GM12891 (cell line): ENCODE data around the gene OSBP2.

Experiments
- DNase-seq: peaks from one replicate; pipeline ENCODE4 v3.0.0; 2011; ENCODE audit warnings: low spot score; ENCODE audit not compliant: insufficient read length
- FAIRE-seq: peaks from 2 replicates; lab custom pipeline; 2011; peaks lifted over from hg19 to GRCh38; lab: Jason Lieb, UNC
- PAX5 ChIP-seq: IDR thresholded peaks from 2 replicates; pipeline ENCODE4 v1.6.1; 2011; ENCODE audit warnings: low read length, moderate library complexity, mild to moderate bottlenecking; ENCODE audit not compliant: insufficient read depth, severe bottlenecking
- POLR2A ChIP-seq: IDR thresholded peaks from 2 replicates; pipeline ENCODE4 v1.6.1; 2011; ENCODE audit warnings: low read depth, low read length, control low read depth
- POLR2AphosphoS5 ChIP-seq: IDR thresholded peaks from 2 replicates; pipeline ENCODE4 v1.6.1; 2011; ENCODE audit warnings: low read depth, low read length, control low read depth
- POU2F2 ChIP-seq: IDR thresholded peaks from 2 replicates; pipeline ENCODE4 v1.6.1; 2011; ENCODE audit warnings: low read depth, mild to moderate bottlenecking, control low read depth, low read length, moderate library complexity
- SPI1 ChIP-seq: IDR thresholded peaks from 2 replicates; pipeline ENCODE4 v1.6.1; 2011; ENCODE audit warnings: low read depth, low read length, control low read depth
- TAF1 ChIP-seq: IDR thresholded peaks from 2 replicates; pipeline ENCODE4 v1.6.1; 2011; ENCODE audit warnings: low read depth, low read length, control low read depth

Gene OSBP2

GRCh38 chr22:30778261-30778660 lies 83.6 kb downstream of the OSBP2 start:
- TF ChIP-seq POLR2A (no peak), TAF1 (no peak), SPI1 (no peak), PAX5 (no peak), POLR2AphosphoS5 (no peak), POU2F2 (no peak)
- FAIRE-seq (no peak), DNase-seq (no peak)

DNA sequence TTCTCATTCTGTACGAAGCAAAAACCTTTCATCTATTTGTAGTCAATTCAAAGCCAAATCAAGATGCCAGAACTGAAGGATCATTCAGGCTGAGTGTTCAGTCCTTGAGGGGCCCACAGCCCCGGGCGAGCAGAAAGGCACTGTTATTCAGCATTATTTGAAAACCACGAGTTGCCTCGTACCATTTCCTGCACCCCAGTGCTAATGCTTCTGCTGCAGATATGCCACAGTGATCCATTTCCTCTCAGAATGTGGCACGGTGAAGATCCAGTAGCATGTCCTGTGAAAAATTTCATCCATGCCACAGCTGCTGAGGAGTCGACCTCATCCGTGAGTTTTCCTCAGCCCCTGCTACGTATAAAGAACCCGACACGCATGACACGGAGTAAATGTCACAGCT lies 85.4 kb downstream of the OSBP2 start:
- TF ChIP-seq POU2F2, result no peak
- FAIRE-seq (no peak), DNase-seq (no peak)

GRCh38 chr22:30781271-30781875 lies 86.7 kb downstream of the OSBP2 start:
- FAIRE-seq, result no peak
- DNase-seq, result no peak
- TF ChIP-seq TAF1 (no peak), PAX5 (no peak), POU2F2 (no peak), POLR2A (no peak), SPI1 (no peak), POLR2AphosphoS5 (no peak)

DNA sequence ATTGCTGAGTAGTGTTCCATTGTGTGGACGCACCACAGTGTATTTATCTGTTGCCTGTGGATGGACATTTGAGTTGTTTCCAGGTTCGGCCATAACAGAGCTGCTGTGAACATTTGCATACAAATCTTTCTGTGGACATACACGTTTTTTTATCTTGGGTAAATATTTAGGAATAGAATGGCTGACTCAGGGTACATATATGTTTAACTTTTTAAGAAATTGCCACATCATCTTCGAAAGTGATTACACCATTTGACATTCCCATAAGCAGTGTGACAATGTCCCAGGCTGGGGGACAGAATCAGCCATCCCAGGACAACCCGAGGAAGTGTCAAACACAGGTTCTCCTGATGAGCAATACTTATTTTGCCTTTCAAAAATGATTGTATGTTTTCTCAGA lies 87.9 kb downstream of the OSBP2 start:
- DNase-seq (no peak), FAIRE-seq (no peak)
- no peak for TF ChIP-seq POLR2AphosphoS5
- TF ChIP-seq TAF1, result no peak
- no peak for TF ChIP-seq PAX5
- no peak for TF ChIP-seq POU2F2
- TF ChIP-seq SPI1, result no peak
- no peak for TF ChIP-seq POLR2A

GRCh38 chr22:30783021-30783420 lies 88.3 kb downstream of the OSBP2 start:
- FAIRE-seq (no peak), DNase-seq (no peak)
- TF ChIP-seq POLR2A (no peak), POU2F2 (no peak), SPI1 (no peak), POLR2AphosphoS5 (no peak), PAX5 (no peak), TAF1 (no peak)

- DNase-seq (no peak), FAIRE-seq (no peak)
- TF ChIP-seq POLR2A (no peak), TAF1 (no peak), POU2F2 (no peak), SPI1 (no peak), POLR2AphosphoS5 (no peak), PAX5 (no peak)
Observed at GRCh38 chr22:30785527-30785926, 90.9 kb downstream of the OSBP2 start.

DNA sequence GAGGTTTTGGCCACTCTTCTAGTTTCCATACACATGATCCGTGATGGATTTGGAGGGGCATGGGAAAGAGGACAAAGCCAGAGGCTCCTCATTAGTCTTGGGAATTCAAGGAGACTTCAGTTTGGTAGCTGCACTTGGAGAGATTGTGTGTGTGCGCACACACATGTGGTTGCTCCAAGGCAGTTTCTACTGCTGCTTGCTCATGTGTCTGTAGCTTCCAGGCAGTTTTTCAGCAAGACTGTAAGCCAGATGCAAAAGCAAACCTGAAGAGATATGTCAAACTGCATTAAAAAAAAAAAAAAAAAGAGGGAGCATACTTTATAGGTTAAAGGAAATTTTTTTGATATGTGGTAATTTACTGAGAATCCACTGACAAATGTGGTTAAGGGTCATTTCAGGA lies 95.7 kb downstream of the OSBP2 start:
- TF ChIP-seq POU2F2 (no peak), SPI1 (no peak), PAX5 (no peak), POLR2AphosphoS5 (no peak), POLR2A (no peak), TAF1 (no peak)
- DNase-seq, result no peak
- FAIRE-seq, result no peak

- TF ChIP-seq SPI1, result no peak
- TF ChIP-seq TAF1, result no peak
- TF ChIP-seq POLR2A, result no peak
- no peak for TF ChIP-seq POU2F2
- no peak for TF ChIP-seq POLR2AphosphoS5
- TF ChIP-seq PAX5, result no peak
- FAIRE-seq (no peak), DNase-seq (no peak)
Observed at GRCh38 chr22:30792456-30792855, 97.8 kb downstream of the OSBP2 start.

DNA sequence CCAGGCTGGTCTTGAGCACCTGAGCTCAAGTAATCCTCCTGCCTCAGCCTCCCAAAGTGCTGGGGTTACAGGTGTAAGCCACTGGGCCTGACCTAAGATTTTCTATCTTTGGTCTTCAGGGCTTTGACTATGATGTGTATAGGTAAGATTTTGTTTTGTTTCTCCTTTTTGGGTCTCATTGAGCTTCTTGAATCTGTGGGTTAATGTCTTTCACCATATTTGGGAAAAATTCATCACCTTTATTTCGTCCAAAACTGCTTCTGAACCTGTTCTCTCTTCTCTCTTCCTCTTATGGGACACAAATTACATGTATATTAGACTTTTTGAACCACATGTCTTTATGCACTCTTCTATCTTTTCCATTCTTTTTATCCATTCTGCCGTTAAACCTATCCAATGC lies 100.4 kb downstream of the OSBP2 start:
- no peak for TF ChIP-seq PAX5
- TF ChIP-seq TAF1, result no peak
- TF ChIP-seq POLR2AphosphoS5, result no peak
- no peak for TF ChIP-seq SPI1
- no peak for TF ChIP-seq POU2F2
- no peak for TF ChIP-seq POLR2A
- FAIRE-seq (no peak), DNase-seq (no peak)

GRCh38 chr22:30801695-30802094 lies 107.0 kb downstream of the OSBP2 start:
- no peak for DNase-seq
- FAIRE-seq, result no peak
- TF ChIP-seq TAF1, result no peak
- TF ChIP-seq POLR2A, result no peak
